ENCODE results near the gene SHLD1.

SHLD1 gene

DNA sequence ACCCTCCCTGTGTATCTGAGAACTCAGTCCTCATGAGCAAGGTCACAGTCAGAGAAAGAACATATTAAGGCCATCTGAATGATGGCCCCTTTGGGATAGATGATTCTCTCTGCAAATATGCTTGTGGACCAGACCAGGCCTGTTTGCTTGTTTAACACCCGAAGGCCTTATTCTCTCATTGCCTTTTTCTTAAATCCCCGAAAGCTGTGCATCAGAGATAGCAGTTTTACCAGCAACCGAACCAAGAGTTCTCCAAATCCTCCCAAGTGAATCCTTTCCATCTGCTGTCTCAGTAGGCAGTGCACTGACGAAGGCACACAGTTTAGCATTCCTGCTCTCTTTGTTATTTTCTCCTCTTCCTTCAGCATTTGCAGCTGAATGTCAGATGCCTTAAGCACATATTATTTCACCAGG is 120.4 kb downstream of the SHLD1 start:
- no peak for DNase-seq (ENCODE audit: extremely low read depth, low read depth)
- TF ChIP-seq, protein P1, sequence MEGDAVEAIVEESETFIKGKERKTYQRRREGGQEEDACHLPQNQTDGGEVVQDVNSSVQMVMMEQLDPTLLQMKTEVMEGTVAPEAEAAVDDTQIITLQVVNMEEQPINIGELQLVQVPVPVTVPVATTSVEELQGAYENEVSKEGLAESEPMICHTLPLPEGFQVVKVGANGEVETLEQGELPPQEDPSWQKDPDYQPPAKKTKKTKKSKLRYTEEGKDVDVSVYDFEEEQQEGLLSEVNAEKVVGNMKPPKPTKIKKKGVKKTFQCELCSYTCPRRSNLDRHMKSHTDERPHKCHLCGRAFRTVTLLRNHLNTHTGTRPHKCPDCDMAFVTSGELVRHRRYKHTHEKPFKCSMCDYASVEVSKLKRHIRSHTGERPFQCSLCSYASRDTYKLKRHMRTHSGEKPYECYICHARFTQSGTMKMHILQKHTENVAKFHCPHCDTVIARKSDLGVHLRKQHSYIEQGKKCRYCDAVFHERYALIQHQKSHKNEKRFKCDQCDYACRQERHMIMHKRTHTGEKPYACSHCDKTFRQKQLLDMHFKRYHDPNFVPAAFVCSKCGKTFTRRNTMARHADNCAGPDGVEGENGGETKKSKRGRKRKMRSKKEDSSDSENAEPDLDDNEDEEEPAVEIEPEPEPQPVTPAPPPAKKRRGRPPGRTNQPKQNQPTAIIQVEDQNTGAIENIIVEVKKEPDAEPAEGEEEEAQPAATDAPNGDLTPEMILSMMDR (IDR thresholded peaks at IDR 0.05; ENCODE audit: low read depth, low read length), result no peak

DNA sequence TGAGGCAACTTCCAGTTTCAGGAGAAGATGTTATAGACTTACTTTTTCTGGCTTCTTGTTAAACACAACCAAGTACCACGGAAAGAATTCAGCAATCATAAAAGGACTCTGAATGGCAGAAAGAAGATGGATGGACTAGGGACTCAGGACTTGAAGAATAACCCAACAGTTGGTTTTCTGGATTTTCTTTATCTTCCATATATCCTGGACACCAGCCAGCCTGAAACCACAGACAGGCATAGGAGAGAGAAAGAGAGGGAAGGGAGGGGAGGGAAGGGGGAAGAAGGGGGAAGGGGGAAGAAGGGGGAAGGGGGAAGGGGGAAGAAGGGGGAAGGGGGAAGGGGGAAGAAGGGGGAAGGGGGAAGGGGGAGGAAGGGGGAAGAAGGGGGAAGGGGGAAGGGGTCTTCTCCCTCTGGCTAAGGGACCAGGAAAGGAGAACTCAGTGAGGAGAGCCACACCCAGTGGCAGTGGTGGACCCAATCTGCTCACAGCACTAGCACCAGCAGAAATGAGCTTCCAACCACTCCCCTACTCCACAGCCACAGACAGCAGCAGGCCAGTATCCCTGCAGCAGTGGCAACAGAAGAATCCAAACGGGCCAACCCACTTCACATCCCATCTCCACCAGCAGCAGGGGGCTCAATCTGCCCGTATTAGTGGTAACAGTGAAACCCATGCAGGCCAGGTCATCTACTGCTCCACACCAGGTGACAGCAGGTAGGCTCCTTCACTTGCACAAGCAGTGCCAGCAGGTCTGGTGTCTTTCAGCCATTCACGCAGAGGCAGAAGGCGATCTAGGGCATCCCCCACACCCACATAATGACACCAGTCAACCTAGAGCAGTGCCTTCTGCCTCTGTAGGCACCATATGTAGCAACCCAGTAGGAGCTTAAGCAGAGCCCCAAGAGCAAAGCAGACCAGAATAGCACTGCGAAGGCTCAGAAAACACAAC is 121.5 kb downstream of the SHLD1 start:
- TF ChIP-seq, protein P1 (IDR thresholded peaks at IDR 0.05; ENCODE audit: low read depth, low read length), result no peak
- no peak for DNase-seq (ENCODE audit: extremely low read depth, low read depth)

DNA sequence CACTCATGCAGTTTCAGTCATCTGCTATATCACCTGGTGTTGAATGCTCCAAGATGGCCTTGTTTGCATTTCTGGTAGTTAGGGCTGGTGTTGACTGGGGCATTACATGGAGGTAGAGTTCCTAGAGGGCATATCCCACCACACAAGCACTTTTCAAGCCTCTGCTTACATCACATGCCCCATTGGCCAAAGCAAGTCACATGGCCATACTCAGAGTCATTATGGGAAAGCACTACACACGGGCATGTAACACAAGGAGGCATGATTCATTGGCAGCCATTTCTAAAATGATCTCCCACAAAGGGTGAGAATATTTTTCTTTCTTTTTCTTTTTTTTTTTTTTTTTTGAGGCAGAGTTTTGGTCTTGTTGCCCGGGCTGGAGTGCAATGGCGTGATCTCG is 126.9 kb downstream of the SHLD1 start:
- TF ChIP-seq, protein P1 (IDR thresholded peaks at IDR 0.05; ENCODE audit: low read depth, low read length), result no peak
- no peak for DNase-seq (ENCODE audit: extremely low read depth, low read depth)

DNA sequence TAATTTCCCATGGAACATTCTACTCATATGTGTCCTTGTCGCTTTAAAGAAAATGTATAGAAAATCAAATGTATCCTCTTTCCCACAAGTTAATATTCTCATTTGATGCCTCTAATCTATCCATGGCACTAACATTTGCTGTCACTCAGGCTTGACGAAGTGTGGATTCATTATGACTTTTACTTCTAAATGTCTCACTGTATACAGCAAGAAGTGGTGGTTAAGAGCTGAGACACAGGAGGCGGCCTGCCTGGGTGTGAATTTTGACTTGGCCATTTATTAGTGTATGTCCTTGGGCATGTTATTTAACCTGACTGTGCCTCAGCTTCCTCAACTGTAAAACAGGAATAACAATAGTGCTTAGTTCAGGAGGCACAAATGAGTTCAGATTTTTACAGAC is 130.1 kb downstream of the SHLD1 start:
- DNase-seq (ENCODE audit: extremely low read depth, low read depth), result no peak
- TF ChIP-seq, protein P1 (IDR thresholded peaks at IDR 0.05; ENCODE audit: low read depth, low read length), result no peak

DNA sequence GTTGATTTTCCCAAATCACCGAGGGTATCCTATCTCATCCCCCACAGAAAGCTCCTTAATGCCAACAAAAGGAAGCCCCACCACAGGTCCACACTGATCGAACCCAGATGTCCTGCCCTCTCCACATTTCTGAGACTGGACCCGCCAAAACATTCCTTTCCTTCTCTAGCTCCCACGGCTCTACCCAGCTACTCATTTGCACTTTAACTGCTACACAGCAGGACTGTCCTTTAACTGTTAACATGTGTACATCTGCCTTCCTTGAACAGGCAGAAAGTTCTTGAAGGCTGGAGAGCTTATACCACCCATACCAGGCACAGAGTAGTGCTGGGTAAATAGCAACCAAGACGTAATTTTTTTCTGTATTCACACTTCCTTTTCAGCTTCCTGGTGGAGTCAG is 131.5 kb downstream of the SHLD1 start:
- no peak for DNase-seq (ENCODE audit: extremely low read depth, low read depth)
- TF ChIP-seq, protein P1 (IDR thresholded peaks at IDR 0.05; ENCODE audit: low read depth, low read length), result no peak

DNA sequence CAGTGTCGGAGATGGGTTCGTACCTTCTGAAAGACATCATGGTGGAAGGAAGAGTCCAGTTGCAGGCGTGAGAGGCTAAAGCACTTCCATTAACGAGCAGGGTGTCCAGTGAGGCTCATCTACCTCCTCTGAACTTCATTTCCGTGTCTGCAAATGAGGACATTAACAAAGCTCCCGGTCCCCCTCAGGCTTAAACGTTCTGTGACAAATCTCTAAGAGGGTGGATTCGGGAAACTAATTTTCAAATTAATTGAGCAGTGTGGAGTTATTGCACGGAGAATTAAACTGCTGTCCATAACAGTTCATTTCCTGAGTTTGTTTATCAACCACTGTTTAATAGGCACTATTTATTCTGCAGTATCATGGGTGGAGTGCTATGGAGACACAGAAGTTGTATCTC is 132.0 kb downstream of the SHLD1 start:
- no peak for DNase-seq (ENCODE audit: extremely low read depth, low read depth)
- TF ChIP-seq, protein P1 (IDR thresholded peaks at IDR 0.05; ENCODE audit: low read depth, low read length), result no peak
